Measurements from ENCODE around the gene SUPT5H.

DNA sequence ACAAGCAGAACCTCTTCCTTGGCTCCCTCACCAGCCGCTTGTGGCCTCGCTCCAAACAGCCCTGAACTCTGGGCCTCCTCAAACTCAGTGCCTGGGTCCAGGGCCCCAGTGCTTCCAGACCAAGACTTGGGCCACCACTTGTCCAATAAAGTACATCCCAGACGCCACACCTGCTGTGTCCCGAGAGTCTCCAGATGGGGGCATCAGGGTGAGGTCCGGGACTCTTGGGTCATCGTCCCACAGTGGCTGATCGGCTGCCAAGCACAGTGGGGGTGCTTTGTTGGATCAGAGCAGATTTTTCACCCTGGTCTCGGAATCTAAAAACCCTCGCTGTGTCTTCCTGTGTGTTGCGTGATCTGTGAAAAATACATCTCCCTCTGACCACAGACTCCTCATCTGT, 44.4 kb downstream of the SUPT5H start:
- no peak for TF ChIP-seq POLR2A (IDR thresholded peaks at IDR 0.05; ENCODE audit: low read length)
- TF ChIP-seq GATA1 (IDR thresholded peaks at IDR 0.05; ENCODE audit: low read depth, low read length) = no peak

Measured in erythroblast (primary cell).